Calu3 (cell line): Measurements from ENCODE around the gene TMPRSS13. TPM values are rescaled to one million over a fixed set of nuclear protein-coding genes. Genes with fewer than 3 reads are reported as not detected.

Experiments
- BruUV-seq: library from RNA; stranded (reverse); fragments of 400-500 nt; replicated peaks from 2 replicates; lab custom pipeline; 2021; lab: Mats Ljungman, UMichigan
- CTCF ChIA-PET: fragments of 300-600 bp; sonication (Branson Sonifier 250); formaldehyde crosslinking; loops from one replicate; lab custom pipeline; 2022; ENCODE audit warnings: antibody characterized with exemption; lab: Charles Lee
- DNase-seq: peaks from one replicate; pipeline ENCODE4 v3.0.0; 2022
- H3K27ac Mint-ChIP-seq: one replicate; pipeline ENCODE4 v1.8.0; 2022; ENCODE audit warnings: mixed read lengths; ENCODE audit not compliant: unreplicated experiment
- H3K27me3 Mint-ChIP-seq: one replicate; pipeline ENCODE4 v1.8.0; 2022; ENCODE audit warnings: mixed read lengths; ENCODE audit not compliant: unreplicated experiment
- H3K36me3 Mint-ChIP-seq: one replicate; pipeline ENCODE4 v1.8.0; 2022; ENCODE audit warnings: mild to moderate bottlenecking, moderate library complexity, mixed read lengths; ENCODE audit not compliant: insufficient read depth, unreplicated experiment
- H3K4me1 Mint-ChIP-seq: one replicate; pipeline ENCODE4 v1.8.0; 2022; ENCODE audit warnings: mild to moderate bottlenecking, low read depth, mixed read lengths; ENCODE audit not compliant: unreplicated experiment
- H3K4me3 Mint-ChIP-seq: one replicate; pipeline ENCODE4 v1.8.0; 2022; ENCODE audit warnings: mild to moderate bottlenecking, low read depth, moderate library complexity, mixed read lengths; ENCODE audit not compliant: unreplicated experiment
- H3K9me3 Mint-ChIP-seq: one replicate; pipeline ENCODE4 v1.8.0; 2022; ENCODE audit warnings: low read depth, mixed read lengths; ENCODE audit not compliant: unreplicated experiment
- intact Hi-C: fragments of 100-400 bp; cut with micrococcal nuclease; formaldehyde crosslinking; loops from one replicate; pipeline ENCODE4 v1.10.0; 2022; ENCODE audit not compliant: unreplicated experiment
- total RNA-seq: library from RNA; stranded (reverse); gene quantifications from 2 replicates; pipeline ENCODE4 v1.2.3, GENCODE V29; 2022
- TF ChIP-seq, protein P1 (sequence below): fragments of 200-600 bp; IDR thresholded peaks from one replicate; pipeline ENCODE4 v1.8.0; 2022; ENCODE audit warnings: antibody characterized with exemption; ENCODE audit not compliant: unreplicated experiment

TMPRSS13 gene
- total RNA-seq, 1 experiment from 2014 or later = 2.3 TPM

DNA sequence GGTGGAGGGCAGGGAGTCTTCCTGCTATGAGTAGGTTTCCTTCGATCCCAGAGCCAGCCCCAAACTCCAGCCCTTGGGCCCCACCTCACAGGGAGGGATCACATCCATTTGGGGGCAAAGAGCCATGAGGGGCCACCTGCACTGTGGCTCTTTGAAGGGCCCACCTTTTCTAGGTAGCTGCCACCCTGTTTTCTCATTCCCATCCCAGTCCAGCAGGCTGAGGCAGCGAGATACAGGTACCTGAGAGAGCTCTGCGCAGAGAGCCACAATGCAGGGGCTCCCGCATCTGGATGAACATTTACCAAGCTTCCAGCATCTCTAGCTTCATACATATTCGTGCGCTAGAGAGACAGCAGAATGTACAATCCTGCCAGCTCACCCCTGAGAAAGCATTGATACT, 69.1 kb downstream of the TMPRSS13 start:
- H3K4me1 Mint-ChIP-seq = no peaks in the 10 kb centered on the region
- H3K27ac Mint-ChIP-seq = no peak overlapping the region
- no peaks in the 10 kb centered on the region for H3K9me3 Mint-ChIP-seq
- H3K4me3 Mint-ChIP-seq = no peak overlapping the region
- TF ChIP-seq, protein P1, sequence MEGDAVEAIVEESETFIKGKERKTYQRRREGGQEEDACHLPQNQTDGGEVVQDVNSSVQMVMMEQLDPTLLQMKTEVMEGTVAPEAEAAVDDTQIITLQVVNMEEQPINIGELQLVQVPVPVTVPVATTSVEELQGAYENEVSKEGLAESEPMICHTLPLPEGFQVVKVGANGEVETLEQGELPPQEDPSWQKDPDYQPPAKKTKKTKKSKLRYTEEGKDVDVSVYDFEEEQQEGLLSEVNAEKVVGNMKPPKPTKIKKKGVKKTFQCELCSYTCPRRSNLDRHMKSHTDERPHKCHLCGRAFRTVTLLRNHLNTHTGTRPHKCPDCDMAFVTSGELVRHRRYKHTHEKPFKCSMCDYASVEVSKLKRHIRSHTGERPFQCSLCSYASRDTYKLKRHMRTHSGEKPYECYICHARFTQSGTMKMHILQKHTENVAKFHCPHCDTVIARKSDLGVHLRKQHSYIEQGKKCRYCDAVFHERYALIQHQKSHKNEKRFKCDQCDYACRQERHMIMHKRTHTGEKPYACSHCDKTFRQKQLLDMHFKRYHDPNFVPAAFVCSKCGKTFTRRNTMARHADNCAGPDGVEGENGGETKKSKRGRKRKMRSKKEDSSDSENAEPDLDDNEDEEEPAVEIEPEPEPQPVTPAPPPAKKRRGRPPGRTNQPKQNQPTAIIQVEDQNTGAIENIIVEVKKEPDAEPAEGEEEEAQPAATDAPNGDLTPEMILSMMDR = no peak
- DNase-seq = no peak
- no TSS peak for BruUV-seq
- peaks cover 63% of the 10 kb centered on the region for H3K27me3 Mint-ChIP-seq
- H3K36me3 Mint-ChIP-seq = no peaks in the 10 kb centered on the region
- CTCF ChIA-PET = no interaction called here
- intact Hi-C loops = no loop called here

DNA sequence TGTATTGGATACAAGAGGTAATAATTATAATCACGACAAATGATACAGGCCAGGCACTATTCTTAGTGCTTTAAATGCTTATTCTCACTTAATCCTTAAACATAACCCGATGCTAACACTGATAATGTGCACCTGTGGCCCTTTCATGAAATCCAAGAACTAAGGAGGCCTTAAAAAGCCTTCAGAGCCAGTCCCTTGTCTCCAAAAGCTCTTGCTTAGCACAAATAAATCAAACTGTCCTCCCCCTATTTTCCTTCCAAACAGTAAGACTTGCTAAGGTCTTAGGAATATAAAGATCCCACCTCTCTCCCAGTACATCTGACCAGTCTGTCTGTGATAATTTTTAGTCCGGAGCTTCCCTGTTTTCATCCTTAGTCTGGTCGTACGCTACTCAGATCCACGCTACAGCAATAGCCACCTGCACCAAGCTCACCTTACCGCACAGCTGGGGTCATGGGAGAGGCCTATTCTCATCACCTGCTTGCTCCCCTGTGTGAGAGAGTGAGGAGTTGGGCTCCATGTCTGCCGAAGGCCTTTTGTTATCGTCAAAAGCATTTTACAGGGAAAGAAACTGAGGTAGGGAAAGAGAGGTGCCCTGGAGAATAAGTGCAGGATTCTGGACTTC, 69.6 kb downstream of the TMPRSS13 start:
- H3K27ac Mint-ChIP-seq = no peak overlapping the region
- CTCF ChIA-PET = no interaction called here
- no peaks in the 10 kb centered on the region for H3K9me3 Mint-ChIP-seq
- intact Hi-C loops = no loop called here
- TF ChIP-seq, protein P1 = no peak
- DNase-seq = no peak
- no peaks in the 10 kb centered on the region for H3K36me3 Mint-ChIP-seq
- H3K27me3 Mint-ChIP-seq = peaks cover 68% of the 10 kb centered on the region
- H3K4me1 Mint-ChIP-seq = no peaks in the 10 kb centered on the region
- no peak overlapping the region for H3K4me3 Mint-ChIP-seq
- no TSS peak for BruUV-seq

DNA sequence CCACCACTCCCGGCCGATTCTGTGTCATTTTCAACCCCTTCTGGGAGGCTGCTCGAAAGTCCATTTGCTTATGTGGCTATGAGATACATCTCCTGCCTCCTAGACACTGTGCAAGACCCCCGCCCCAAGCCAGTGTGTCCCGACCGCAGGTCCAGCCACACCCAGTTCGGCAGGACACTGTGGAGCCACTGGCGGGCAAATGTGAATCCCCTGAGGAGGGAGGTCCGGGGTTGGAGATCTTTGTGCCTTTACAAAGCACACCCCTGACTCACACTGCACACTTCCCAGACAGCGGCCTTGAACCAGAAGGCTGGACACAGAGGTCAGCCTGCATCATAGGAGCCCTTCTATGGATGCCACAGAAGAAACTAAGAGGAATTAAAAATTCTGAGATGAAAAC, 70.1 kb downstream of the TMPRSS13 start:
- no peaks in the 10 kb centered on the region for H3K4me1 Mint-ChIP-seq
- no peak overlapping the region for H3K4me3 Mint-ChIP-seq
- H3K36me3 Mint-ChIP-seq = no peaks in the 10 kb centered on the region
- H3K27ac Mint-ChIP-seq = no peak overlapping the region
- CTCF ChIA-PET = no interaction called here
- DNase-seq = no peak
- peaks cover 74% of the 10 kb centered on the region for H3K27me3 Mint-ChIP-seq
- no peaks in the 10 kb centered on the region for H3K9me3 Mint-ChIP-seq
- no TSS peak for BruUV-seq
- TF ChIP-seq, protein P1 = no peak
- intact Hi-C loops = no loop called here

DNA sequence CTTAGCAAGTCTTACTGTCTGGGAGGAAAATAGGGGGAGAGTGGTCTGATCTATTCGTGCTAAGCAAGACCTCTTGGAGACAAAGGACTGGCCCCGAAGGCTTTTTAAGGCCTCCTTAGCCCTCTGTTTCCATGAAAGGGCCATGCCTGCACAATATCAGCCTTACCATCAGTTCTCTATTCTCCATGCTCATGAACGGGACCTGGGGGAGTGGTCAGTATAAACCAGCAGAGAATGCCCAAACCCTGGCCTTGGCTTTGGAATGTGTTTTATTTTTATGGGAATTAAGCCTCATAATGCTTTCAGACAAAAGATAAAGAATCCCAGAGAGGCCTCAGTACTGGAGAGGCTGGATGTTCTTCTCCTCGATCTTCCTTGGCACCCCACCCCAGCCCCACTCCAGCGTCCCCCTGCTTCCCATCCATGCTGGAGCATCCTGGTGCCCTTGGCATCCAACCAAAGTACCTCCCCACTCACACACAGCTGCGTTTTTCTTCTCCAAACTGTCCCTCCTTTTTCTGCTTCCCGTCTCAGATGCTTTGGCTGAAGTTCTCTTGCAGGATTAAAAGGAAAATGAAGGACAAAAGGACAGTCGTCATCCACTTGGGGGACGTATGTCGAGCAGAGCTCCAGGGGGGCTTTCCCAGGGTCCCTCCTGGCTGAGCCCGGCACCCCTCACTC, 71.3 kb downstream of the TMPRSS13 start:
- no peak for DNase-seq
- intact Hi-C loops = no loop called here
- CTCF ChIA-PET = no interaction called here
- peaks cover 85% of the 10 kb centered on the region for H3K27me3 Mint-ChIP-seq
- TF ChIP-seq, protein P1 = no peak
- no peaks in the 10 kb centered on the region for H3K36me3 Mint-ChIP-seq
- no TSS peak for BruUV-seq
- no peak overlapping the region for H3K4me3 Mint-ChIP-seq
- H3K27ac Mint-ChIP-seq = no peak overlapping the region
- H3K9me3 Mint-ChIP-seq = peaks cover 2% of the 10 kb centered on the region
- H3K4me1 Mint-ChIP-seq = no peaks in the 10 kb centered on the region
